Upper lobe of left lung (tissue), 6 donors: Measurements from ENCODE around the gene BMP6. TPM values are rescaled to one million over a fixed set of nuclear protein-coding genes. Genes with fewer than 3 reads are reported as not detected.

Experiments
- ATAC-seq, 2 donors: fragments of 200-7000 bp; cut with Tn5 transposase; one replicate each; pipeline ENCODE4 v1.9.1; 2022; ENCODE audit warnings: mild to moderate bottlenecking in 2 of 2, moderate library complexity in 2 of 2; ENCODE audit not compliant: low FRiP score in 2 of 2
- DNase-seq, 2 donors: peaks; one replicate each; pipeline ENCODE4 v3.0.0-alpha.2; 2019 to 2020
- H3K27ac ChIP-seq, 4 donors: fragments of 200-600 bp; sonication (generic); one replicate each; pipeline ENCODE4 v1.5.1; 2016 to 2019
- H3K27me3 ChIP-seq, 4 donors: fragments of 200-600 bp; sonication (generic); one replicate each; pipeline ENCODE4 v1.5.1; 2017 to 2019
- H3K36me3 ChIP-seq, 4 donors: fragments of 200-600 bp; sonication (generic); one replicate each; pipeline ENCODE4 v1.5.1; 2016 to 2019
- H3K4me1 ChIP-seq, 4 donors: fragments of 200-600 bp; sonication (generic); one replicate each; pipeline ENCODE4 v1.5.1; 2018 to 2019
- H3K4me3 ChIP-seq, 4 donors: fragments of 200-600 bp; sonication (generic); one replicate each; pipeline ENCODE4 v1.5.1; 2017 to 2019; ENCODE audit warnings: mild to moderate bottlenecking in 2 of 4, moderate library complexity in 1 of 4
- H3K9me3 ChIP-seq, 4 donors: fragments of 200-600 bp; sonication (generic); one replicate each; pipeline ENCODE4 v1.5.1; 2018 to 2019
- EP300 ChIP-seq, 4 donors: sonication (generic); formaldehyde crosslinking; IDR thresholded peaks; one replicate each; pipeline ENCODE4 v1.5.1; 2017; ENCODE audit warnings: antibody characterized with exemption in 4 of 4, control low read depth in 2 of 4
- POLR2A ChIP-seq, 4 donors: fragments of 450-650 bp; IDR thresholded peaks; one replicate each; pipeline ENCODE4 v1.5.1; 2016 to 2017; ENCODE audit warnings: antibody characterized with exemption in 4 of 4, mild to moderate bottlenecking in 2 of 4
- POLR2AphosphoS5 ChIP-seq, 2 donors: sonication (generic); formaldehyde crosslinking; IDR thresholded peaks; one replicate each; pipeline ENCODE4 v1.5.1; 2017; ENCODE audit warnings: antibody characterized with exemption in 2 of 2
- whole genome bisulfite sequencing, 2 donors: methylation state at CpG; one replicate each; pipeline ENCODE4 v1.1.5; 2017 to 2018; 5-methylcytosine and 5-hydroxymethylcytosine counted together
- total RNA-seq, 6 donors: library from RNA; depleted of rRNA in 4 of 6; stranded (reverse); fragments of >200 nt in 4 of 6; gene quantifications; one replicate each; pipeline versions ENCODE4 v1.1.0 to v1.2.1, GENCODE V29; 2016 to 2021
- TF ChIP-seq, protein P1 (sequence below), 6 experiments: fragments of 450-650 bp in 4 of 6; fragments of 200-600 bp in 2 of 6; sonication (generic) in 2 of 6; IDR thresholded peaks; one replicate each; pipeline ENCODE4 v1.5.1; 2016 to 2019; ENCODE audit warnings: antibody characterized with exemption in 6 of 6
- donor health status: DM: no; HTN: no; CAD: no; lungs with moderate emphysema.
- donor health status: DM: no; HTN: yes; CAD: no; lungs with severe emphysema.

The BMP6 gene
- total RNA-seq, 6 donors from 2014 or later, result 1.0 to 25.4 (median 5.2) TPM

DNA sequence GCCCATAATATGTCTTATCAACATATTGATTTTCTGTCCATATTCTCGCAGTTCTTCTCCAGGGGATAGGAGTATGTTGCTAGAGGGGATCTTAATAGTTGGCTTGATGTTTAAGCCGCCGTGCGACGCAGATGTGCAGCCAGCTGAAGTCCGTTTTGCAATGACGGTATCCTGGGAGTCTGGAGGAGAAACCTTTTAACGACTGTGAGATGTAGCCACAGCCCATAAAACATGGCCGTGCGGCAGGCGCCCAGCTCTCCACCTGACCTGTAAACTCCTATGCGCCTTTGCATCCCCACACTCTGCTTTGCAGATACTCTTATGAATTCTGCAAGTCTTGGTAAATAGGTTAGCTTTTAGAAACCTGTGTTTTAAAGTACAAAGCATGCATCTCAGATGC, 36.9 kb downstream of the BMP6 start:
- Histone ChIP-seq H3K27ac (no peak overlapping the region), H3K4me1 (no peaks in the 10 kb centered on the region), H3K9me3 (no peaks in the 10 kb centered on the region), H3K36me3 (peaks cover 0 to 4% (median 0%) of the 10 kb centered on the region in 4 donors), H3K4me3 (no peak overlapping the region), H3K27me3 (no peaks in the 10 kb centered on the region)
- peak in 1 of 2 donors; percentile 29 for DNase-seq
- TF ChIP-seq EP300 (IDR thresholded peaks at IDR 0.05) (no peak), POLR2AphosphoS5 (IDR thresholded peaks at IDR 0.05) (no peak), POLR2A (IDR thresholded peaks at IDR 0.05) (no peak)
- TF ChIP-seq, protein P1, sequence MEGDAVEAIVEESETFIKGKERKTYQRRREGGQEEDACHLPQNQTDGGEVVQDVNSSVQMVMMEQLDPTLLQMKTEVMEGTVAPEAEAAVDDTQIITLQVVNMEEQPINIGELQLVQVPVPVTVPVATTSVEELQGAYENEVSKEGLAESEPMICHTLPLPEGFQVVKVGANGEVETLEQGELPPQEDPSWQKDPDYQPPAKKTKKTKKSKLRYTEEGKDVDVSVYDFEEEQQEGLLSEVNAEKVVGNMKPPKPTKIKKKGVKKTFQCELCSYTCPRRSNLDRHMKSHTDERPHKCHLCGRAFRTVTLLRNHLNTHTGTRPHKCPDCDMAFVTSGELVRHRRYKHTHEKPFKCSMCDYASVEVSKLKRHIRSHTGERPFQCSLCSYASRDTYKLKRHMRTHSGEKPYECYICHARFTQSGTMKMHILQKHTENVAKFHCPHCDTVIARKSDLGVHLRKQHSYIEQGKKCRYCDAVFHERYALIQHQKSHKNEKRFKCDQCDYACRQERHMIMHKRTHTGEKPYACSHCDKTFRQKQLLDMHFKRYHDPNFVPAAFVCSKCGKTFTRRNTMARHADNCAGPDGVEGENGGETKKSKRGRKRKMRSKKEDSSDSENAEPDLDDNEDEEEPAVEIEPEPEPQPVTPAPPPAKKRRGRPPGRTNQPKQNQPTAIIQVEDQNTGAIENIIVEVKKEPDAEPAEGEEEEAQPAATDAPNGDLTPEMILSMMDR (IDR thresholded peaks at IDR 0.05), result no peak
- 92 to 95% methylated on average over 12 of the region's 12 CpGs for WGBS, 2 donors
- no peak for ATAC-seq

DNA sequence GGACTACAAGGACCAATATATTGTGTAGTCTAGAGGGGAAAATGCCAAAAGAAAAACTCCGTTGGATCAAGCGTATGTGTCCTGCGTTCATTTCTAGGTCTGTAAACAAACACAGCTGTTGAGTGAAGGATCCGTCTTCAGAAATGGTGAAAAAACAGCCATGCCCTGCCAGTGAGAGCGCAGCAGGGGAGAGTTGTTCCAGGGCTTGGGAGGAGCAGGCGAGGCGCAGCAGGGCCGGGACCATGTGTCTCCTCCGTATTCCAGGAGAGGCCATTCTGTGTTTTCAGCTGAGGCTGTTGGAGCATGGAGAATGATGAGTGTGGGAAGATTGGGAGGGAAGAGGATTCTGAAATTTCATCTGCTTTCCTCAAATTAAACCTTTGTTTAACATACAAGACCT, 38.0 kb downstream of the BMP6 start:
- TF ChIP-seq POLR2AphosphoS5 (IDR thresholded peaks at IDR 0.05), result no peak
- TF ChIP-seq, protein P1 (IDR thresholded peaks at IDR 0.05), result no peak
- TF ChIP-seq POLR2A (IDR thresholded peaks at IDR 0.05), result no peak
- TF ChIP-seq EP300 (IDR thresholded peaks at IDR 0.05), result no peak
- WGBS, 2 donors, result 64 to 71% methylated on average over 9 of the region's 9 CpGs
- Histone ChIP-seq H3K9me3 (no peaks in the 10 kb centered on the region), H3K36me3 (peaks cover 0 to 4% (median 0%) of the 10 kb centered on the region in 4 donors), H3K27ac (no peak overlapping the region), H3K27me3 (no peaks in the 10 kb centered on the region), H3K4me3 (no peak overlapping the region), H3K4me1 (no peaks in the 10 kb centered on the region)
- no peak for ATAC-seq
- peak in 1 of 2 donors; percentile 42 for DNase-seq

DNA sequence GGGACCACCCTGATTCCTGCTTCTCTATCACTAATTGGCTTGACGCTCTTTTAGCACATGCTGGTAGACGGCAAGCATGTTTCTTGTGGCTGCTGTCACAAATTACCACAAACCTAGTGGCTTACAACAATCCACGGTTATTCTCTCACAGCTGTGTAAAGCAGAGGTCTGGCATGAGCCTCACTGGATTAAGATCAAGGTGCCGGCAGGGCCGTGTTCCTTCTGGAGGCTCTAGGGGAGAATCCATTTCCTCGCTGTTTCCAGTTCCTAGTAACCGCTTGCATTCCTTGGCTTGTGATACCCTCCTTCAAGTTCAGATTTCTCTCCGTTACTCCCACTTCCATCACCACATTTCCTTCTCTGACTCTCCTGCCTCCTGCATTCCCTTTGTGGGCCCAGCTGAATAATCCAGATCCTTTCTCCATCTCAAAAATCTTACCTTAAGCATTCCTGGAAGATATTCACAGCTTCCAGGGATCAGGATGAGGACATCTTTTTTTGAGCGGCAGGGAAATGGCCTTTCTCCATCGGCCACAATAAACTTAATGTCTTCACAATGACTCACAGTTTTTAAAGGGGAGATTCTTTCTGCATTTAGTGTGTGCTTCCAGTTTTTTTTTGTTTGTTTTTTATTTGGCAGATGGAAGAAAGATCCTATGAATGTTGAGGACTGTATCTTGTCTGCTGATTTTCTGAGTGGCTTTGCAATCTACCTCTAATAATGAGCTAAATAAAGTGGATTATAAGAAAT, 39.9 kb downstream of the BMP6 start:
- no peak for TF ChIP-seq POLR2A (IDR thresholded peaks at IDR 0.05)
- no peak for TF ChIP-seq EP300 (IDR thresholded peaks at IDR 0.05)
- TF ChIP-seq POLR2AphosphoS5 (IDR thresholded peaks at IDR 0.05), result no peak
- TF ChIP-seq, protein P1 (IDR thresholded peaks at IDR 0.05), result no peak
- ATAC-seq (peak in 1 of 2 donors; percentile 43), DNase-seq (no peak)
- Histone ChIP-seq H3K4me1 (no peaks in the 10 kb centered on the region), H3K4me3 (no peak overlapping the region), H3K27me3 (no peaks in the 10 kb centered on the region), H3K36me3 (peaks cover 0 to 4% (median 0%) of the 10 kb centered on the region in 4 donors), H3K27ac (no peak overlapping the region), H3K9me3 (no peaks in the 10 kb centered on the region)
- 87 to 96% methylated on average over 10 of the region's 10 CpGs for WGBS, 2 donors

DNA sequence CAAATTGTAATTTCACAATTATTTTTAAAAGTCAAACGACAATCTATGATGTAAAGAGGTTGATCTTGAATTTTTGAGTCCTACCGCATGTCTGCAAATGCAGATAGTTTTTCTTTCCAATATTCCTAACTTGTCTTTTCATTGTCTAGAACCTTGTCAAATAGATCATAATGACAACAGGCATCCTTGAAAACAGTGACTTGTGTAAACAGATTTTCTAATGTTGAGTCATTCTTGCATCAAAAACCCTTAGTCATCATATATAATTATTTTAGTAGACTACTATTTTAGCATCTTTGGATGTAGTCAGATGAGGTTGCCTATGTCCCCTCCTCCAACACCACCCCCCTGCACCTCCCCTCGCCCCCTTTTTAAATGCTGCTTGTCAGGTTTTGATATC, 43.8 kb downstream of the BMP6 start:
- H3K4me1 ChIP-seq, result peaks cover 0 to 4% (median 0%) of the 10 kb centered on the region in 4 donors
- WGBS, 2 donors, result 51 to 53% methylated on average over 3 of the region's 3 CpGs
- ATAC-seq, result no peak
- no peaks in the 10 kb centered on the region for H3K9me3 ChIP-seq
- no peaks in the 10 kb centered on the region for H3K36me3 ChIP-seq
- H3K4me3 ChIP-seq, result no peak overlapping the region
- no peak for DNase-seq
- TF ChIP-seq POLR2A (IDR thresholded peaks at IDR 0.05) (no peak), EP300 (IDR thresholded peaks at IDR 0.05) (no peak), POLR2AphosphoS5 (IDR thresholded peaks at IDR 0.05) (no peak)
- TF ChIP-seq, protein P1 (IDR thresholded peaks at IDR 0.05), result no peak
- no peaks in the 10 kb centered on the region for H3K27me3 ChIP-seq
- no peak overlapping the region for H3K27ac ChIP-seq

DNA sequence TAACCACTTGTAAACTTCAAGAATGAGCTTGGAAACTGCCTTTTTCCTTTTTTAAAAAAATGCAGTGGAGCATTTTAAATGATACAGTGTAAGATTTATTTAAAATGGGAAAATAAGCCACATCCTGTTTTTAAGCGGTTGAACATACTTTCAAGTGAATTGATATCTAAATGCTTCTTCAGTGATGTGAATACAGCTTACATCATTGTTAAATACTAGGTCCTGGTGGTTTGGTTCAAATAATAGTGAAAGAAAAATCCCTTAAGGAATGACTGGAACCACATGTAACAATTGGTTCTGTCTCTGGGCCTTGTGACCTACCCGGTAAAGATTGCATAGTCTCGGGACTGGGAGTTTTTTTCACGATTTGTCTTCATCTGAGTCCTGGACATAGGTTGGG, 44.2 kb downstream of the BMP6 start:
- TF ChIP-seq, protein P1 (IDR thresholded peaks at IDR 0.05), result no peak
- TF ChIP-seq POLR2A (IDR thresholded peaks at IDR 0.05), result no peak
- TF ChIP-seq EP300 (IDR thresholded peaks at IDR 0.05), result no peak
- no peak for TF ChIP-seq POLR2AphosphoS5 (IDR thresholded peaks at IDR 0.05)
- no peak overlapping the region for H3K27ac ChIP-seq
- WGBS, 2 donors, result 81 to 88% methylated on average over 4 of the region's 4 CpGs
- H3K27me3 ChIP-seq, result no peaks in the 10 kb centered on the region
- no peaks in the 10 kb centered on the region for H3K9me3 ChIP-seq
- no peak for DNase-seq
- ATAC-seq, result no peak
- no peaks in the 10 kb centered on the region for H3K36me3 ChIP-seq
- peaks cover 0 to 4% (median 0%) of the 10 kb centered on the region in 4 donors for H3K4me1 ChIP-seq
- no peak overlapping the region for H3K4me3 ChIP-seq
